HEK293 (cell line): Measurements from ENCODE around the gene HHIPL1.

Source experiments
- CTCF ChIA-PET: fragments of 350-600 bp; formaldehyde crosslinking; extraction: SDS; loops from one replicate; lab custom pipeline; 2021; ENCODE audit warnings: antibody characterized with exemption; lab: Yijun Ruan, JAX
- POLR2A ChIA-PET: fragments of 300-600 bp; formaldehyde crosslinking; extraction: SDS; loops from one replicate; lab custom pipeline; 2020; ENCODE audit warnings: antibody characterized with exemption, inconsistent platforms; lab: Yijun Ruan, JAX
- H3K27ac ChIP-seq: fragments of 200-500 bp; sonication (Bioruptor generic); 2 replicates; pipeline ENCODE4 v1.5.1; 2014; ENCODE audit warnings: low read depth, low read length, control low read depth, inconsistent platforms; ENCODE audit errors: extremely low read depth
- H3K36me3 ChIP-seq, 2 experiments: fragments of 200-500 bp in 1 of 2; sonication (Bioruptor generic) in 1 of 2; 1 replicate in 1 of 2; 2 replicates in 1 of 2; pipeline ENCODE4 v1.5.1; 2014 to 2017; ENCODE audit warnings: inconsistent platforms in 2 of 2, low read length in 2 of 2; ENCODE audit not compliant: control insufficient read depth in 2 of 2, insufficient read depth in 1 of 2
- H3K4me1 ChIP-seq: fragments of 200-500 bp; sonication (Bioruptor generic); 2 replicates; pipeline ENCODE4 v1.5.1; 2014; ENCODE audit warnings: mild to moderate bottlenecking, low read length, inconsistent platforms; ENCODE audit not compliant: control insufficient read depth, insufficient read depth
- H3K4me3 ChIP-seq: 2 replicates; pipeline ENCODE4 v1.5.1; 2011; ENCODE audit warnings: low read depth, mild to moderate bottlenecking, control low read depth, low read length, moderate library complexity
- H3K9me3 ChIP-seq: fragments of 200-500 bp; sonication (Bioruptor generic); 2 replicates; pipeline ENCODE4 v1.5.1; 2014; ENCODE audit warnings: low read depth, low read length, inconsistent platforms; ENCODE audit not compliant: control insufficient read depth, insufficient read depth
- GLI4 ChIP-seq: fragments of 450-650 bp; formaldehyde crosslinking; IDR thresholded peaks from 2 replicates; pipeline ENCODE4 v1.5.1; 2016; ENCODE audit warnings: missing biosample characterization, missing genetic modification characterization
- HOXA7 ChIP-seq: sonication (generic); formaldehyde crosslinking; IDR thresholded peaks from 2 replicates; pipeline ENCODE4 v1.8.1; 2022; ENCODE audit warnings: missing genetic modification reagents, borderline replicate concordance
- KLF1 ChIP-seq: fragments of 450-650 bp; formaldehyde crosslinking; IDR thresholded peaks from 2 replicates; pipeline ENCODE4 v1.5.1; 2016; ENCODE audit warnings: missing biosample characterization, missing genetic modification characterization
- KLF10 ChIP-seq: fragments of 450-650 bp; IDR thresholded peaks from 2 replicates; pipeline ENCODE4 v1.5.1; 2018; ENCODE audit warnings: missing biosample characterization, mild to moderate bottlenecking, missing genetic modification characterization
- SP3 ChIP-seq: fragments of 450-650 bp; formaldehyde crosslinking; IDR thresholded peaks from 2 replicates; pipeline ENCODE4 v1.5.1; 2016; ENCODE audit warnings: missing biosample characterization, missing genetic modification characterization
- TCF7L2 ChIP-seq: IDR thresholded peaks from 2 replicates; pipeline ENCODE4 v1.6.1; 2011; ENCODE audit warnings: low read depth, mild to moderate bottlenecking, inconsistent platforms, low read length, moderate library complexity, borderline replicate concordance
- WT1 ChIP-seq: fragments of 450-650 bp; formaldehyde crosslinking; IDR thresholded peaks from 2 replicates; pipeline ENCODE4 v1.5.1; 2016; ENCODE audit warnings: missing biosample characterization, missing genetic modification characterization
- ZFHX2 ChIP-seq: fragments of 450-650 bp; formaldehyde crosslinking; conservative IDR thresholded peaks from 2 replicates; pipeline ENCODE4 v1.5.1; 2016; ENCODE audit warnings: missing biosample characterization, missing genetic modification characterization
- ZIC2 ChIP-seq: fragments of 450-650 bp; formaldehyde crosslinking; IDR thresholded peaks from 2 replicates; pipeline ENCODE4 v1.5.1; 2016; ENCODE audit warnings: missing biosample characterization, missing genetic modification characterization
- ZNF10 ChIP-seq: fragments of 450-650 bp; formaldehyde crosslinking; IDR thresholded peaks from 2 replicates; pipeline ENCODE4 v1.5.1; 2017; ENCODE audit warnings: missing biosample characterization, missing genetic modification characterization
- ZNF138 ChIP-seq: fragments of 450-650 bp; formaldehyde crosslinking; IDR thresholded peaks from 2 replicates; pipeline ENCODE4 v1.5.1; 2016; ENCODE audit warnings: missing biosample characterization, missing genetic modification characterization, borderline replicate concordance
- ZNF184 ChIP-seq: fragments of 450-650 bp; IDR thresholded peaks from 2 replicates; pipeline ENCODE4 v1.5.1; 2018; ENCODE audit warnings: missing biosample characterization, mild to moderate bottlenecking, missing genetic modification characterization
- ZNF214 ChIP-seq: fragments of 450-650 bp; formaldehyde crosslinking; IDR thresholded peaks from 2 replicates; pipeline ENCODE4 v1.5.1; 2017; ENCODE audit warnings: missing biosample characterization, mild to moderate bottlenecking, missing genetic modification characterization, borderline replicate concordance
- ZNF24 ChIP-seq: fragments of 450-650 bp; formaldehyde crosslinking; IDR thresholded peaks from 2 replicates; pipeline ENCODE4 v1.5.1; 2016; ENCODE audit warnings: missing biosample characterization, missing genetic modification characterization
- ZNF292 ChIP-seq: fragments of 450-650 bp; formaldehyde crosslinking; IDR thresholded peaks from 2 replicates; pipeline ENCODE4 v1.5.1; 2016; ENCODE audit warnings: low read depth, missing biosample characterization, missing genetic modification characterization, borderline replicate concordance
- ZNF398 ChIP-seq: fragments of 450-650 bp; formaldehyde crosslinking; IDR thresholded peaks from 2 replicates; pipeline ENCODE4 v1.5.1; 2017; ENCODE audit warnings: missing biosample characterization, missing genetic modification characterization
- ZNF416 ChIP-seq: fragments of 450-650 bp; formaldehyde crosslinking; IDR thresholded peaks from 2 replicates; pipeline ENCODE4 v1.5.1; 2016; ENCODE audit warnings: missing biosample characterization, missing genetic modification characterization
- ZNF560 ChIP-seq: fragments of 450-650 bp; formaldehyde crosslinking; IDR thresholded peaks from 2 replicates; pipeline ENCODE4 v1.5.1; 2017; ENCODE audit warnings: missing biosample characterization, missing genetic modification characterization, borderline replicate concordance
- ZNF596 ChIP-seq: fragments of 450-650 bp; IDR thresholded peaks from 2 replicates; pipeline ENCODE4 v1.5.0; 2018; ENCODE audit warnings: missing biosample characterization, mild to moderate bottlenecking, missing genetic modification characterization, moderate library complexity
- ZNF692 ChIP-seq: fragments of 450-650 bp; formaldehyde crosslinking; IDR thresholded peaks from 2 replicates; pipeline ENCODE4 v1.5.1; 2016; ENCODE audit warnings: missing biosample characterization, missing genetic modification characterization
- ZNF704 ChIP-seq: fragments of 450-650 bp; formaldehyde crosslinking; IDR thresholded peaks from 2 replicates; pipeline ENCODE4 v1.5.1; 2016; ENCODE audit warnings: missing biosample characterization, missing genetic modification characterization
- ZNF768 ChIP-seq: fragments of 450-650 bp; formaldehyde crosslinking; IDR thresholded peaks from 2 replicates; pipeline ENCODE4 v1.5.1; 2018; ENCODE audit warnings: missing biosample characterization, mild to moderate bottlenecking, missing genetic modification characterization
- ZNF791 ChIP-seq: fragments of 450-650 bp; formaldehyde crosslinking; IDR thresholded peaks from 2 replicates; pipeline ENCODE4 v1.5.1; 2016; ENCODE audit warnings: missing biosample characterization, missing genetic modification characterization

Gene HHIPL1

GRCh38 chr14:99720941-99721791, 76.2 kb downstream of the HHIPL1 start (continued):
- TF ChIP-seq ZNF560 (tag by site-specific recombination) (no peak), ZNF10 (tag by site-specific recombination) (no peak), ZNF416 (tag by site-specific recombination) (no peak), ZNF596 (tag by site-specific recombination) (no peak)

- H3K27ac ChIP-seq = no peak overlapping the region
- H3K4me1 ChIP-seq = no peaks in the 10 kb centered on the region
- H3K4me3 ChIP-seq = no peak overlapping the region
- CTCF ChIA-PET = interaction anchor here (1.4 kb wide), 1 partner anchor 163 kb away, joined by 3 read pairs; no protein-coding TSS in a partner anchor
- H3K36me3 ChIP-seq = no peaks in the 10 kb centered on the region
- POLR2A ChIA-PET = no interaction called here
- TF ChIP-seq ZNF768 (tag by site-specific recombination) (peak; percentile 80; the same call in 1 of the 2 replicates), KLF1 (tag by site-specific recombination) (no peak), HOXA7 (CRISPR knock-in tag) (no peak), ZNF214 (tag by site-specific recombination) (no peak), ZNF292 (no peak), ZNF398 (no peak)
- no peaks in the 10 kb centered on the region for H3K9me3 ChIP-seq
Measured at GRCh38 chr14:99721792-99722516, 77.0 kb downstream of the HHIPL1 start.

- no peak overlapping the region for H3K4me3 ChIP-seq
- no peak overlapping the region for H3K27ac ChIP-seq
- CTCF ChIA-PET = interaction anchor here (0.7 kb wide), 1 partner anchor 28 kb away, joined by 3 read pairs; no protein-coding TSS in a partner anchor
- TF ChIP-seq ZNF791 (tag by site-specific recombination) (no peak), ZNF184 (tag by site-specific recombination) (peak; percentile 86)
- TF ChIP-seq, all 188 proteins: peak for 1
- no peaks in the 10 kb centered on the region for H3K36me3 ChIP-seq
- H3K9me3 ChIP-seq = no peaks in the 10 kb centered on the region
- H3K4me1 ChIP-seq = no peaks in the 10 kb centered on the region
- POLR2A ChIA-PET = no interaction called here
Measured at GRCh38 chr14:99722741-99723140, 77.8 kb downstream of the HHIPL1 start.

- Histone ChIP-seq H3K9me3 (no peaks in the 10 kb centered on the region), H3K27ac (no peak overlapping the region), H3K4me3 (no peak overlapping the region), H3K4me1 (no peaks in the 10 kb centered on the region), H3K36me3 (no peaks in the 10 kb centered on the region)
- ChIA-PET POLR2A (no interaction called here), CTCF (interaction anchor here (0.5 to 0.7 kb wide), 3 partner anchors 13 to 438 kb away, joined by 3 to 4 read pairs (median 4); no protein-coding TSS in a partner anchor)
- TF ChIP-seq WT1 (tag by site-specific recombination) = no peak
- no peak for TF ChIP-seq ZNF416 (tag by site-specific recombination)
- no peak for TF ChIP-seq KLF10 (tag by site-specific recombination)
- TF ChIP-seq ZNF138 = no peak
- no peak; the same call in 1 of the 2 replicates for TF ChIP-seq ZIC2 (tag by site-specific recombination)
- TF ChIP-seq ZNF24 (tag by site-specific recombination) = no peak
- TF ChIP-seq ZNF184 (tag by site-specific recombination) = no peak
- no peak for TF ChIP-seq ZNF692 (tag by site-specific recombination)
- TF ChIP-seq ZNF704 (tag by site-specific recombination) = no peak
- TF ChIP-seq HOXA7 (CRISPR knock-in tag) = no peak
- TF ChIP-seq TCF7L2 = no peak
- TF ChIP-seq GLI4 = no peak
- TF ChIP-seq SP3 (tag by site-specific recombination) = no peak
- TF ChIP-seq ZFHX2 (tag by site-specific recombination) = peak; percentile 91
Measured at GRCh38 chr14:99724196-99724891, 79.4 kb downstream of the HHIPL1 start.
